Measurements from ENCODE around the gene ZNF709. TPM values are rescaled to one million over a fixed set of nuclear protein-coding genes. Genes with fewer than 3 reads are reported as not detected.
"Not testable (repeated sequence)": the region's sequence is repeated elsewhere in the genome, so short reads cannot be mapped to it uniquely, and the experiment has no call there.

ZNF709 gene
- total RNA-seq, 1 donor from 2014 or later: 2.0 TPM

GRCh38 chr19:12425236-12425887 is 59.3 kb downstream of the ZNF709 start:
- no peak overlapping the region for H3K4me3 Mint-ChIP-seq (ENCODE audit: unreplicated experiment)
- DNase-seq (ENCODE audit: low spot score): no peak
- peaks cover 22% of the 10 kb centered on the region for H3K9me3 Mint-ChIP-seq (ENCODE audit: low read depth)
- no peak for TF ChIP-seq CTCF (IDR thresholded peaks at IDR 0.05)
- no peaks in the 10 kb centered on the region for H3K4me1 Mint-ChIP-seq (ENCODE audit: low read depth)
- H3K36me3 Mint-ChIP-seq (ENCODE audit: low read depth): peaks cover 19% of the 10 kb centered on the region
- H3K27ac Mint-ChIP-seq (ENCODE audit: unreplicated experiment): no peak overlapping the region
- no peaks in the 10 kb centered on the region for H3K27me3 Mint-ChIP-seq (ENCODE audit: low read depth)

- not testable (repeated sequence) for H3K4me1 Mint-ChIP-seq (ENCODE audit: low read depth); H3K4me3 Mint-ChIP-seq (ENCODE audit: unreplicated experiment); DNase-seq (ENCODE audit: low spot score); H3K27ac Mint-ChIP-seq (ENCODE audit: unreplicated experiment); H3K27me3 Mint-ChIP-seq (ENCODE audit: low read depth)
- peaks cover 12% of the 10 kb centered on the region for H3K36me3 Mint-ChIP-seq (ENCODE audit: low read depth)
- peaks cover 28% of the 10 kb centered on the region for H3K9me3 Mint-ChIP-seq (ENCODE audit: low read depth)
Observed at GRCh38 chr19:12417273-12417672, 67.3 kb downstream of the ZNF709 start.

GRCh38 chr19:12411893-12412292 is 72.7 kb downstream of the ZNF709 start:
- Mint-ChIP-seq H3K27me3 (ENCODE audit: low read depth) (no peaks in the 10 kb centered on the region), H3K36me3 (ENCODE audit: low read depth) (peaks cover 4% of the 10 kb centered on the region), H3K4me1 (ENCODE audit: low read depth) (no peaks in the 10 kb centered on the region), H3K9me3 (ENCODE audit: low read depth) (peaks cover 28% of the 10 kb centered on the region), H3K4me3 (ENCODE audit: unreplicated experiment) (no peak overlapping the region), H3K27ac (ENCODE audit: unreplicated experiment) (no peak overlapping the region)
- no peak for DNase-seq (ENCODE audit: low spot score)
- TF ChIP-seq CTCF (IDR thresholded peaks at IDR 0.05): no peak

Other genes with a start within 250 kb of the ZNF709 start
- gene ZNF44, start 189.9 kb downstream of the ZNF709 start, total RNA-seq: 4.7 to 7.2 TPM (median 5.8 TPM) in 3 replicates
- 1.2 to 2.5 TPM (median 2.5 TPM) in 3 replicates for gene ZNF563, start 151.2 kb downstream of the ZNF709 start, total RNA-seq
- gene ZNF442, start 119.1 kb downstream of the ZNF709 start, total RNA-seq: 2.6 to 3.4 TPM (median 3.3 TPM) in 3 replicates
- gene ZNF799, start 83.5 kb downstream of the ZNF709 start, total RNA-seq: 2.0 to 3.7 TPM (median 2.3 TPM) in 3 replicates
- gene ZNF443, start 43.8 kb downstream of the ZNF709 start, total RNA-seq: 1.6 to 4.0 TPM (median 2.0 TPM) in 3 replicates
- gene ZNF564, start 66.7 kb upstream of the ZNF709 start, total RNA-seq: 5.7 to 8.9 TPM (median 6.5 TPM) in 3 replicates
- 6.7 to 8.6 TPM (median 7.0 TPM) in 3 replicates for gene ZNF490, start 126.0 kb upstream of the ZNF709 start, total RNA-seq
- gene ZNF791, start 126.1 kb upstream of the ZNF709 start, total RNA-seq: 15.5 to 26.1 TPM (median 17.9 TPM) in 3 replicates
- 86.6 to 104 TPM (median 99.5 TPM) in 3 replicates for gene MAN2B1, start 181.9 kb upstream of the ZNF709 start, total RNA-seq
- 9.6 to 13.5 TPM (median 12.7 TPM) in 3 replicates for gene WDR83, start 182.0 kb upstream of the ZNF709 start, total RNA-seq
- 37.8 to 48.8 TPM (median 47.5 TPM) in 3 replicates for gene DHPS, start 197.1 kb upstream of the ZNF709 start, total RNA-seq
- gene GNG14, start 203.2 kb upstream of the ZNF709 start, total RNA-seq: not detected in 3 replicates
- 5.0 to 11.7 TPM (median 5.2 TPM) in 3 replicates for gene FBXW9, start 211.8 kb upstream of the ZNF709 start, total RNA-seq
- 64.5 to 82.7 TPM (median 71.8 TPM) in 3 replicates for gene TNPO2, start 239.1 kb upstream of the ZNF709 start, total RNA-seq
- gene TRIR, start 249.9 kb upstream of the ZNF709 start, total RNA-seq: 132 to 145 TPM (median 137 TPM) in 3 replicates

Measured in chondrocyte (in vitro differentiated cells).